ENCODE results near the gene PCDHA6.
"Not testable (repeated sequence)": the region's sequence is repeated elsewhere in the genome, so short reads cannot be mapped to it uniquely, and the experiment has no call there.

Gene PCDHA6

GRCh38 chr5:140827704-140828361, at the start of gene PCDHA6:
PCDHA6 (plus strand) TSS chr5:140827960; CDS start chr5:140828092, 132 bp downstream.
- DNase-seq, result no peak

GRCh38 chr5:140780512-140780911, 47.2 kb upstream of the PCDHA6 start:
- DNase-seq, result no peak

GRCh38 chr5:140785905-140786686, 41.7 kb upstream of the PCDHA6 start, which contains the start of gene PCDHA1:
PCDHA1 (plus strand) TSS chr5:140786140.
- peak; percentile 66 for DNase-seq

- not testable (repeated sequence) for DNase-seq
These were observed 40.3 kb upstream of the PCDHA6 start for GRCh38 chr5:140787422-140787821.

GRCh38 chr5:140787849-140788504, 39.8 kb upstream of the PCDHA6 start:
- not testable (repeated sequence) for DNase-seq

GRCh38 chr5:140791089-140791488, 36.7 kb upstream of the PCDHA6 start:
- no peak for DNase-seq

GRCh38 chr5:140794595-140795258, 33.0 kb upstream of the PCDHA6 start, which contains the start of gene PCDHA2:
PCDHA2 (plus strand) TSS chr5:140794852.
- peak; percentile 90 for DNase-seq

- peak; percentile 91 for DNase-seq
These were observed 32.5 kb upstream of the PCDHA6 start for GRCh38 chr5:140795259-140795641.

- not testable (repeated sequence) for DNase-seq
These were observed 31.6 kb upstream of the PCDHA6 start for GRCh38 chr5:140796072-140796717.

- no peak for DNase-seq
These were observed 31.1 kb upstream of the PCDHA6 start for GRCh38 chr5:140796718-140797095.

GRCh38 chr5:140800816-140801493, 26.8 kb upstream of the PCDHA6 start, which contains the start of gene PCDHA3:
PCDHA3 (plus strand) TSS chr5:140801057.
- DNase-seq, result no peak

- DNase-seq, result no peak
These were observed 26.3 kb upstream of the PCDHA6 start for GRCh38 chr5:140801494-140801841.

GRCh38 chr5:140802381-140802780, 25.4 kb upstream of the PCDHA6 start:
- DNase-seq, result not testable (repeated sequence)

GRCh38 chr5:140802781-140803271, 24.9 kb upstream of the PCDHA6 start:
- DNase-seq, result no peak

- peak; percentile 79 for DNase-seq
These were observed 20.7 kb upstream of the PCDHA6 start, which contains the start of gene PCDHA4 for GRCh38 chr5:140806834-140807775. PCDHA4 (plus strand) TSS chr5:140807068.

GRCh38 chr5:140808241-140808888, 19.4 kb upstream of the PCDHA6 start:
- not testable (repeated sequence) for DNase-seq

GRCh38 chr5:140808889-140809291, 18.9 kb upstream of the PCDHA6 start:
- no peak for DNase-seq

GRCh38 chr5:140821375-140822280, 6.1 kb upstream of the PCDHA6 start, which contains the start of gene PCDHA5:
PCDHA5 (plus strand) TSS chr5:140821613.
- no peak for DNase-seq

- no peak for DNase-seq
These were observed 5.5 kb upstream of the PCDHA6 start for GRCh38 chr5:140822281-140822629.

Data from NCI-H748 treated with DMSO at 0.1 percent for 48 hours (cell line).